IMR-90 (cell line): Measurements from ENCODE around the gene ZNF574. TPM values are rescaled to one million over a fixed set of nuclear protein-coding genes. Genes with fewer than 3 reads are reported as not detected.

Source experiments
- ATAC-seq: fragments of 200-7000 bp; cut with Tn5 transposase; 2 replicates; pipeline ENCODE4 v1.9.1; 2020; ENCODE audit warnings: low read depth, mild to moderate bottlenecking, moderate library complexity
- BruUV-seq: library from RNA; stranded (reverse); fragments of 400-500 nt; replicated peaks from 2 replicates; lab custom pipeline; 2021; lab: Mats Ljungman, UMichigan
- CTCF ChIA-PET: fragments of 300-600 bp; formaldehyde crosslinking; extraction: SDS; loops from one replicate; lab custom pipeline; 2021; ENCODE audit warnings: antibody characterized with exemption; lab: Yijun Ruan, JAX
- POLR2A ChIA-PET: fragments of 300-600 bp; sonication (Branson Sonifier 250); formaldehyde crosslinking; loops from one replicate; lab custom pipeline; 2022; ENCODE audit warnings: antibody characterized with exemption; ENCODE audit not compliant: unreplicated experiment; lab: Charles Lee
- DNase-seq: peaks from one replicate; pipeline ENCODE4 v3.0.0; 2013
- H2AFZ ChIP-seq: replicated peaks from 2 replicates; pipeline ENCODE3; 2013; ENCODE audit warnings: low read length, mild to moderate bottlenecking; ENCODE audit not compliant: poor library complexity
- H2AK5ac ChIP-seq: 2 replicates; pipeline ENCODE4 v1.6.1; 2013; ENCODE audit warnings: low read depth, low read length, inconsistent platforms
- H2AK9ac ChIP-seq: replicated peaks from 2 replicates; pipeline ENCODE3; 2013; ENCODE audit warnings: mild to moderate bottlenecking, low read depth, low read length, moderate library complexity; ENCODE audit not compliant: poor library complexity
- H2BK120ac ChIP-seq: 2 replicates; pipeline ENCODE4 v1.6.1; 2013; ENCODE audit warnings: low read depth, low read length, inconsistent platforms
- H2BK15ac ChIP-seq: 3 replicates; pipeline ENCODE4 v1.6.1; 2013; ENCODE audit warnings: low read depth, low read length, inconsistent platforms
- H2BK20ac ChIP-seq: 2 replicates; pipeline ENCODE4 v1.6.1; 2013; ENCODE audit warnings: low read depth, mild to moderate bottlenecking, inconsistent platforms, low read length, moderate library complexity
- H2BK5ac ChIP-seq: 2 replicates; pipeline ENCODE4 v1.6.1; 2013; ENCODE audit warnings: mild to moderate bottlenecking, low read depth, low read length, inconsistent platforms; ENCODE audit not compliant: poor library complexity, severe bottlenecking
- H3K14ac ChIP-seq: replicated peaks from 2 replicates; pipeline ENCODE4 v1.6.1; 2013; ENCODE audit warnings: low read depth, low read length, inconsistent platforms
- H3K18ac ChIP-seq: 2 replicates; pipeline ENCODE4 v1.6.1; 2013; ENCODE audit warnings: low read depth, low read length, control low read depth
- H3K23ac ChIP-seq: 2 replicates; pipeline ENCODE4 v1.6.1; 2013; ENCODE audit warnings: low read depth, low read length, inconsistent platforms
- H3K27ac ChIP-seq: 2 replicates; pipeline ENCODE4 v1.5.1; 2013; ENCODE audit warnings: mild to moderate bottlenecking, control low read depth, low read length; ENCODE audit not compliant: insufficient read depth
- H3K27me3 ChIP-seq: 2 replicates; pipeline ENCODE4 v1.6.1; 2013; ENCODE audit warnings: low read length; ENCODE audit not compliant: control insufficient read depth, insufficient read depth
- H3K36me3 ChIP-seq: 2 replicates; pipeline ENCODE4 v1.6.1; 2013; ENCODE audit warnings: low read length, mixed read lengths; ENCODE audit not compliant: control insufficient read depth, insufficient read depth
- H3K4ac ChIP-seq: 2 replicates; pipeline ENCODE4 v1.6.1; 2013; ENCODE audit warnings: low read depth, low read length, inconsistent platforms
- H3K4me1 ChIP-seq: 2 replicates; pipeline ENCODE4 v1.6.1; 2013; ENCODE audit warnings: low read length, mixed read lengths; ENCODE audit not compliant: control insufficient read depth, insufficient read depth
- H3K4me2 ChIP-seq: 2 replicates; pipeline ENCODE4 v1.6.1; 2013; ENCODE audit warnings: low read depth, mild to moderate bottlenecking, control low read depth, low read length, moderate library complexity
- H3K4me3 ChIP-seq: 2 replicates; pipeline ENCODE4 v1.5.1; 2013; ENCODE audit warnings: low read depth, mild to moderate bottlenecking, control low read depth, low read length, moderate library complexity; ENCODE audit not compliant: insufficient read depth
- H3K56ac ChIP-seq: 2 replicates; pipeline ENCODE4 v1.6.1; 2013; ENCODE audit warnings: low read length, inconsistent platforms; ENCODE audit not compliant: insufficient read depth; ENCODE audit errors: extremely low read depth
- H3K79me1 ChIP-seq, 2 experiments: 2 replicates each; pipeline ENCODE4 v1.6.1; 2013; ENCODE audit warnings: low read length in 2 of 2, inconsistent platforms in 1 of 2, low read depth in 1 of 2
- H3K9ac ChIP-seq: 2 replicates; pipeline ENCODE4 v1.6.1; 2013; ENCODE audit warnings: low read depth, low read length, control low read depth
- H3K9me1 ChIP-seq: 2 replicates; pipeline ENCODE4 v1.6.1; 2013; ENCODE audit warnings: low read length, inconsistent platforms; ENCODE audit not compliant: insufficient read depth
- H3K9me3 ChIP-seq: 2 replicates; pipeline ENCODE4 v1.6.1; 2013; ENCODE audit warnings: low read length; ENCODE audit not compliant: control insufficient read depth, insufficient read depth
- H4K20me1 ChIP-seq: 2 replicates; pipeline ENCODE4 v1.6.1; 2013; ENCODE audit warnings: low read length, inconsistent platforms; ENCODE audit not compliant: insufficient read depth
- H4K5ac ChIP-seq: 2 replicates; pipeline ENCODE4 v1.6.1; 2013; ENCODE audit warnings: mild to moderate bottlenecking, low read depth, low read length, control low read depth
- H4K8ac ChIP-seq, 2 experiments: 2 replicates each; pipeline ENCODE4 v1.6.1; 2013; ENCODE audit warnings: low read depth in 2 of 2, low read length in 2 of 2, control low read depth in 1 of 2, inconsistent platforms in 1 of 2
- H4K91ac ChIP-seq: 2 replicates; pipeline ENCODE4 v1.6.1; 2013; ENCODE audit warnings: low read depth, low read length, inconsistent platforms; ENCODE audit not compliant: insufficient read depth
- BHLHE40 ChIP-seq: fragments of 150-350 bp; IDR thresholded peaks from 2 replicates; pipeline ENCODE4 v1.6.1; 2016; ENCODE audit warnings: mild to moderate bottlenecking, low read depth, low read length
- CEBPB ChIP-seq: IDR thresholded peaks from 2 replicates; pipeline ENCODE4 v1.6.1; 2012; ENCODE audit warnings: low read depth, low read length, improper control_type of control experiment
- CHD1 ChIP-seq: IDR thresholded peaks from 2 replicates; pipeline ENCODE4 v1.6.1; 2012; ENCODE audit warnings: low read depth, low read length, improper control_type of control experiment
- FOS ChIP-seq: fragments of 150-350 bp; IDR thresholded peaks from 2 replicates; pipeline ENCODE4 v1.6.1; 2016; ENCODE audit warnings: low read depth, low read length
- MAFK ChIP-seq: IDR thresholded peaks from 2 replicates; pipeline ENCODE4 v1.6.1; 2012; ENCODE audit warnings: low read depth, low read length, improper control_type of control experiment
- MAZ ChIP-seq: IDR thresholded peaks from 2 replicates; pipeline ENCODE4 v1.6.1; 2012; ENCODE audit warnings: low read depth, mild to moderate bottlenecking, low read length, improper control_type of control experiment, moderate library complexity, borderline replicate concordance
- MXI1 ChIP-seq: IDR thresholded peaks from 2 replicates; pipeline ENCODE4 v1.6.1; 2012; ENCODE audit warnings: low read depth, mild to moderate bottlenecking, low read length, moderate library complexity, borderline replicate concordance
- NFE2L2 ChIP-seq: fragments of 150-350 bp; IDR thresholded peaks from 2 replicates; pipeline ENCODE4 v1.6.1; 2016; ENCODE audit warnings: low read depth, mild to moderate bottlenecking, low read length
- POLR2A ChIP-seq: IDR thresholded peaks from 2 replicates; pipeline ENCODE4 v1.6.1; 2012; ENCODE audit warnings: mild to moderate bottlenecking, low read depth, low read length
- RAD21 ChIP-seq: IDR thresholded peaks from 2 replicates; pipeline ENCODE4 v1.6.1; 2012; ENCODE audit warnings: low read length, improper control_type of control experiment
- RCOR1 ChIP-seq: IDR thresholded peaks from 2 replicates; pipeline ENCODE4 v1.6.1; 2012; ENCODE audit warnings: mild to moderate bottlenecking, low read length, improper control_type of control experiment; ENCODE audit not compliant: insufficient replicate concordance
- RFX5 ChIP-seq: IDR thresholded peaks from 2 replicates; pipeline ENCODE4 v1.8.0; 2012; ENCODE audit warnings: low read depth, mild to moderate bottlenecking, low read length, moderate library complexity
- SMC3 ChIP-seq: fragments of 150-350 bp; IDR thresholded peaks from 2 replicates; pipeline ENCODE4 v1.6.1; 2016; ENCODE audit warnings: low read depth, mild to moderate bottlenecking, antibody characterized with exemption, low read length, moderate library complexity
- WGBS, 2 experiments: methylation state at CpG; one replicate each; pipeline versions ENCODE4 v1.1.5 to v1.1.7; 2013; ENCODE audit warnings: missing lambda C conversion rate in 2 of 2; ENCODE audit not compliant: insufficient read length in 1 of 2; ENCODE audit errors: extremely low coverage in 2 of 2; 5-methylcytosine and 5-hydroxymethylcytosine counted together
- dilution Hi-C: fragments of 300-500 bp; cut with HindIII; formaldehyde crosslinking; loops from one replicate; pipeline ENCODE4 v1.14.3; 2018; ENCODE audit warnings: low sequenced_read_pairs; ENCODE audit not compliant: unreplicated experiment
- in situ Hi-C: fragments of 300-500 bp; cut with MboI; formaldehyde crosslinking; loops from 3 replicates; pipeline ENCODE4 v1.14.3; 2019; ENCODE audit warnings: low sequenced_read_pairs, inconsistent platforms, mixed read lengths
- intact Hi-C: fragments of 100-400 bp; cut with micrococcal nuclease; formaldehyde crosslinking; loops from 2 replicates; pipeline ENCODE4 v1.10.0; 2022
- polyA plus RNA-seq, 3 experiments: library from polyadenylated mRNA; depleted of rRNA; stranded (reverse); fragments of >200 nt; gene quantifications; 2 replicates each; pipeline ENCODE4 v1.2.3, GENCODE V29; 2012; ENCODE audit warnings: low replicate concordance in 1 of 3
- total RNA-seq: library from RNA; depleted of rRNA; stranded (reverse); fragments of >200 nt; gene quantifications from 2 replicates; pipeline ENCODE4 v1.2.3, GENCODE V29; 2012
- TF ChIP-seq, protein P1 (sequence below): fragments of 150-350 bp; IDR thresholded peaks from 2 replicates; pipeline ENCODE4 v1.6.1; 2016; ENCODE audit warnings: low read depth, mild to moderate bottlenecking, low read length, moderate library complexity, borderline replicate concordance
- TF ChIP-seq, protein P2 (sequence below): conservative IDR thresholded peaks from 2 replicates; pipeline ENCODE4 v1.5.1; 2012; ENCODE audit warnings: mild to moderate bottlenecking, low read depth, low read length, improper control_type of control experiment
- TF ChIP-seq, protein P3 (sequence below): fragments of 150-350 bp; IDR thresholded peaks from 2 replicates; pipeline ENCODE4 v1.6.1; 2017; ENCODE audit warnings: mild to moderate bottlenecking, antibody characterized with exemption, low read length, low read depth

The ZNF574 gene
- total and polyA plus RNA-seq, 2 of the 4 experiments (the other 2 are of a cell fraction) = 8.1 to 14.1 TPM

DNA sequence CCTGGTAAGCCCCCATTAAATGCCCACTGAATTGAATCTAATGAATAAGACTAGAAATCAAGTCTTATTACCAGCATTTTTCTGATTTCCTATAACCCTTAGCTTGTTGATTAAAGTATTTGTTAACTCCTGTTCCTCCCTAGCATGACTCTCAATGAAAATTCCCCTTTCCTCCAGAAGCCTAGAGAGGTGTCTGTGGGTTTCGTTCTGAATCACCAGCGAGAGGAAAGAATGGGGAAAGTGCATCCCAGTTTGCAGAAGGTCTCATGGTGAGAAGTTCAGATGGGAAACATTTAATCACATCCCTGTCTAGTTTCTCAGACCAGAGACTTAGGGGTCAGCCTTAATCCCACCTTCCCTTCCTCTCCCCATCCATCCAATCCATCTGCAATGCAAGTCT lies 29.4 kb downstream of the ZNF574 start:
- no peak overlapping the region for H3K4me3 ChIP-seq
- no peak overlapping the region for H2BK120ac ChIP-seq
- no peak overlapping the region for H4K91ac ChIP-seq
- no peak overlapping the region for H3K4me2 ChIP-seq
- no peak overlapping the region for H3K9ac ChIP-seq
- H3K56ac ChIP-seq = no peak overlapping the region
- intact Hi-C loops (loop anchor here (5.0 kb wide), 1 partner anchor 137 kb away; the partner anchor contains the start of gene GSK3A), in situ Hi-C loops (loop anchor here (5.0 kb wide), 1 partner anchor 82 kb away; no protein-coding TSS in a partner anchor), dilution Hi-C loops (no loop called here)
- H4K5ac ChIP-seq = no peak overlapping the region
- CTCF ChIA-PET = no interaction called here
- no peak overlapping the region for H3K4ac ChIP-seq
- H2AFZ ChIP-seq = no peak overlapping the region
- no TSS peak for BruUV-seq
- no peak overlapping the region for H2BK20ac ChIP-seq
- TF ChIP-seq, protein P1, sequence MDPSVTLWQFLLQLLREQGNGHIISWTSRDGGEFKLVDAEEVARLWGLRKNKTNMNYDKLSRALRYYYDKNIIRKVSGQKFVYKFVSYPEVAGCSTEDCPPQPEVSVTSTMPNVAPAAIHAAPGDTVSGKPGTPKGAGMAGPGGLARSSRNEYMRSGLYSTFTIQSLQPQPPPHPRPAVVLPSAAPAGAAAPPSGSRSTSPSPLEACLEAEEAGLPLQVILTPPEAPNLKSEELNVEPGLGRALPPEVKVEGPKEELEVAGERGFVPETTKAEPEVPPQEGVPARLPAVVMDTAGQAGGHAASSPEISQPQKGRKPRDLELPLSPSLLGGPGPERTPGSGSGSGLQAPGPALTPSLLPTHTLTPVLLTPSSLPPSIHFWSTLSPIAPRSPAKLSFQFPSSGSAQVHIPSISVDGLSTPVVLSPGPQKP = no peak
- TF ChIP-seq POLR2A (no peak), RFX5 (no peak), NFE2L2 (no peak), FOS (no peak), MAFK (no peak), CHD1 (no peak), MXI1 (no peak), CEBPB (no peak), RCOR1 (no peak), RAD21 (no peak), MAZ (no peak), SMC3 (no peak), BHLHE40 (no peak)
- TF ChIP-seq, protein P2, sequence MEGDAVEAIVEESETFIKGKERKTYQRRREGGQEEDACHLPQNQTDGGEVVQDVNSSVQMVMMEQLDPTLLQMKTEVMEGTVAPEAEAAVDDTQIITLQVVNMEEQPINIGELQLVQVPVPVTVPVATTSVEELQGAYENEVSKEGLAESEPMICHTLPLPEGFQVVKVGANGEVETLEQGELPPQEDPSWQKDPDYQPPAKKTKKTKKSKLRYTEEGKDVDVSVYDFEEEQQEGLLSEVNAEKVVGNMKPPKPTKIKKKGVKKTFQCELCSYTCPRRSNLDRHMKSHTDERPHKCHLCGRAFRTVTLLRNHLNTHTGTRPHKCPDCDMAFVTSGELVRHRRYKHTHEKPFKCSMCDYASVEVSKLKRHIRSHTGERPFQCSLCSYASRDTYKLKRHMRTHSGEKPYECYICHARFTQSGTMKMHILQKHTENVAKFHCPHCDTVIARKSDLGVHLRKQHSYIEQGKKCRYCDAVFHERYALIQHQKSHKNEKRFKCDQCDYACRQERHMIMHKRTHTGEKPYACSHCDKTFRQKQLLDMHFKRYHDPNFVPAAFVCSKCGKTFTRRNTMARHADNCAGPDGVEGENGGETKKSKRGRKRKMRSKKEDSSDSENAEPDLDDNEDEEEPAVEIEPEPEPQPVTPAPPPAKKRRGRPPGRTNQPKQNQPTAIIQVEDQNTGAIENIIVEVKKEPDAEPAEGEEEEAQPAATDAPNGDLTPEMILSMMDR = no peak
- TF ChIP-seq, protein P3, sequence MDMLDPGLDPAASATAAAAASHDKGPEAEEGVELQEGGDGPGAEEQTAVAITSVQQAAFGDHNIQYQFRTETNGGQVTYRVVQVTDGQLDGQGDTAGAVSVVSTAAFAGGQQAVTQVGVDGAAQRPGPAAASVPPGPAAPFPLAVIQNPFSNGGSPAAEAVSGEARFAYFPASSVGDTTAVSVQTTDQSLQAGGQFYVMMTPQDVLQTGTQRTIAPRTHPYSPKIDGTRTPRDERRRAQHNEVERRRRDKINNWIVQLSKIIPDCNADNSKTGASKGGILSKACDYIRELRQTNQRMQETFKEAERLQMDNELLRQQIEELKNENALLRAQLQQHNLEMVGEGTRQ = no peak
- peak; percentile 26 for DNase-seq
- H3K36me3 ChIP-seq = no peaks in the 10 kb centered on the region
- no CpG with 5 or more reads among the region's 2 CpGs for WGBS, 2 experiments
- no peaks in the 10 kb centered on the region for H3K9me3 ChIP-seq
- no peaks in the 10 kb centered on the region; a peak in 1 of 4 replicates for H3K79me1 ChIP-seq
- H3K18ac ChIP-seq = no peak overlapping the region
- POLR2A ChIA-PET = no interaction called here
- H3K9me1 ChIP-seq = 0 out of 2 replicates have a peak, but pooled peaks cover 5% of the 10 kb centered on the region
- H2AK5ac ChIP-seq = no peak overlapping the region
- H3K27me3 ChIP-seq = peaks cover 3% of the 10 kb centered on the region; the same call in 1 of the 2 replicates
- no peak overlapping the region for H3K23ac ChIP-seq
- H3K14ac ChIP-seq = no peak overlapping the region
- no peak overlapping the region for H2AK9ac ChIP-seq
- no peak overlapping the region for H2BK5ac ChIP-seq
- H3K4me1 ChIP-seq = peaks cover 5% of the 10 kb centered on the region; the same call in 1 of the 2 replicates
- ATAC-seq = no peak
- H2BK15ac ChIP-seq = no peak overlapping the region
- H4K8ac ChIP-seq = no peak overlapping the region
- H4K20me1 ChIP-seq = no peaks in the 10 kb centered on the region
- no peak overlapping the region for H3K27ac ChIP-seq
